Choroid plexus epithelial cell (primary cell): ENCODE results near the gene SLC4A3.
"Not testable (repeated sequence)": the region's sequence is repeated elsewhere in the genome, so short reads cannot be mapped to it uniquely, and the experiment has no call there.

Experiments used
- DNase-seq: peaks from one replicate; pipeline ENCODE4 v3.0.0-alpha.2; 2010; ENCODE audit warnings: low read depth
- H3K4me3 ChIP-seq: 2 replicates; pipeline ENCODE4 v1.5.1; 2011; ENCODE audit warnings: low read depth, mild to moderate bottlenecking, control low read depth, low read length, moderate library complexity
- CTCF ChIP-seq: conservative IDR thresholded peaks from 2 replicates; pipeline ENCODE4 v1.5.1; 2011; ENCODE audit warnings: low read depth, mild to moderate bottlenecking, control low read depth, inconsistent platforms, low read length, moderate library complexity

The SLC4A3 gene

GRCh38 chr2:219680958-219681693 is 53.7 kb downstream of the SLC4A3 start:
- no peak for TF ChIP-seq CTCF
- H3K4me3 ChIP-seq = no peak overlapping the region
- DNase-seq = no peak

GRCh38 chr2:219681694-219682300 is 54.4 kb downstream of the SLC4A3 start:
- no peak for TF ChIP-seq CTCF
- DNase-seq = peak; percentile 20
- H3K4me3 ChIP-seq = no peak overlapping the region

- not testable (repeated sequence) for H3K4me3 ChIP-seq, DNase-seq
Measured at GRCh38 chr2:219683474-219683873, 56.0 kb downstream of the SLC4A3 start.

- peak overlapping the region; percentile 55 for H3K4me3 ChIP-seq
- peak; percentile 13 for TF ChIP-seq CTCF
- DNase-seq = peak; percentile 77
Measured at GRCh38 chr2:219684721-219685689, 57.6 kb downstream of the SLC4A3 start.

GRCh38 chr2:219687272-219687671 is 59.8 kb downstream of the SLC4A3 start:
- peak; percentile 13 for DNase-seq
- H3K4me3 ChIP-seq = no peak overlapping the region
- no peak for TF ChIP-seq CTCF

- H3K4me3 ChIP-seq = no peak overlapping the region
- TF ChIP-seq CTCF = no peak
- DNase-seq = no peak
Measured at GRCh38 chr2:219687882-219688559, 60.6 kb downstream of the SLC4A3 start.
